K562 (cell line): ENCODE results near the gene UGT1A10. TPM values are rescaled to one million over a fixed set of nuclear protein-coding genes. Genes with fewer than 3 reads are reported as not detected.
"Not testable (repeated sequence)": the region's sequence is repeated elsewhere in the genome, so short reads cannot be mapped to it uniquely, and the experiment has no call there.

Experiments used
- ATAC-seq: fragments of 200-7000 bp; cut with Tn5 transposase; 3 replicates; pipeline ENCODE4 v1.9.1; 2020; ENCODE audit warnings: moderate library complexity
- BruUV-seq: library from RNA; stranded (reverse); fragments of 400-500 nt; replicated peaks from 2 replicates; lab custom pipeline; 2021; lab: Mats Ljungman, UMichigan
- CTCF ChIA-PET: fragments of 300-600 bp; formaldehyde crosslinking; extraction: SDS; loops from one replicate; lab custom pipeline; 2021; ENCODE audit warnings: low intra/inter-chr PET ratio; lab: Yijun Ruan, JAX
- POLR2A ChIA-PET: fragments of 300-600, 350-650 bp; sonication (Branson Sonifier 250); formaldehyde crosslinking; extraction: SDS; loops from one replicate; lab custom pipeline; 2021; ENCODE audit warnings: antibody characterized with exemption, inconsistent platforms; lab: Yijun Ruan, JAX
- DNase-seq, 4 experiments: peaks; one replicate each; pipeline versions ENCODE4 v3.0.0 to v3.0.0-alpha.2; 2011 to 2018; ENCODE audit warnings: low spot score in 3 of 4, mixed read lengths in 3 of 4; ENCODE audit errors: extremely low read depth in 1 of 4
- FAIRE-seq: peaks from 2 replicates; lab custom pipeline; 2011; peaks lifted over from hg19 to GRCh38; lab: Jason Lieb, UNC
- H2AFZ ChIP-seq: 2 replicates; pipeline ENCODE4 v1.6.0; 2011; ENCODE audit warnings: low read depth, low read length, control low read depth, inconsistent platforms
- H3K27ac ChIP-seq: fragments of 200-600 bp; 3 replicates; pipeline ENCODE4 v1.8.0; 2011; ENCODE audit warnings: low read depth, mild to moderate bottlenecking, control low read depth, inconsistent platforms, low read length, moderate library complexity, mixed read lengths; ENCODE audit errors: extremely low read depth
- H3K27me3 ChIP-seq, 2 experiments: fragments of 300-600 bp in 1 of 2; 2 replicates in 1 of 2; 3 replicates in 1 of 2; pipeline versions ENCODE4 v1.6.0 to v1.8.0; 2011; ENCODE audit warnings: inconsistent platforms in 2 of 2, low read length in 2 of 2, mild to moderate bottlenecking in 1 of 2, mixed read lengths in 1 of 2, moderate library complexity in 1 of 2; ENCODE audit not compliant: control insufficient read depth in 2 of 2, insufficient read depth in 2 of 2
- H3K36me3 ChIP-seq: fragments of 300-600 bp; 3 replicates; pipeline ENCODE4 v1.8.0; 2011; ENCODE audit warnings: mild to moderate bottlenecking, low read length, inconsistent platforms; ENCODE audit not compliant: control insufficient read depth, insufficient read depth
- H3K4me1 ChIP-seq, 2 experiments: fragments of 200-600 bp in 1 of 2; replicated peaks in 1 of 2; 2 replicates in 1 of 2; 3 replicates in 1 of 2; pipeline versions ENCODE4 v1.5.1 to v1.8.0; 2011; ENCODE audit warnings: inconsistent platforms in 2 of 2, low read length in 2 of 2, mild to moderate bottlenecking in 1 of 2, mixed read lengths in 1 of 2, moderate library complexity in 1 of 2; ENCODE audit not compliant: control insufficient read depth in 2 of 2, insufficient read depth in 2 of 2
- H3K4me2 ChIP-seq: 2 replicates; pipeline ENCODE4 v1.6.1; 2011; ENCODE audit warnings: low read length, control low read depth, inconsistent platforms, mixed read lengths; ENCODE audit not compliant: insufficient read depth
- H3K4me3 ChIP-seq: fragments of 200-600 bp; sonication (generic), shearing (Covaris generic); 2 replicates; pipeline ENCODE4 v1.5.1; 2016; ENCODE audit warnings: control low read depth, inconsistent platforms
- H3K79me2 ChIP-seq: fragments of 200-600 bp; 3 replicates; pipeline ENCODE4 v1.8.0; 2011; ENCODE audit warnings: low read length, inconsistent platforms; ENCODE audit not compliant: control insufficient read depth, insufficient read depth
- H3K9ac ChIP-seq, 2 experiments: 2 replicates each; pipeline versions ENCODE4 v1.6.0 to v1.6.1; 2011; ENCODE audit warnings: low read depth in 2 of 2, low read length in 2 of 2, control low read depth in 1 of 2, inconsistent platforms in 1 of 2, mild to moderate bottlenecking in 1 of 2, mixed read lengths in 1 of 2; ENCODE audit not compliant: insufficient read depth in 1 of 2
- H3K9me1 ChIP-seq: one replicate; pipeline ENCODE4 v1.6.0; 2011; ENCODE audit warnings: inconsistent platforms, mild to moderate bottlenecking, low read length, moderate library complexity; ENCODE audit not compliant: control insufficient read depth, insufficient read depth
- H3K9me3 ChIP-seq: replicated peaks from 2 replicates; pipeline ENCODE4 v1.5.1; 2011; ENCODE audit warnings: low read depth, low read length, inconsistent platforms; ENCODE audit not compliant: control insufficient read depth, insufficient read depth
- H4K20me1 ChIP-seq: replicated peaks from 2 replicates; pipeline ENCODE4 v1.6.1; 2011; ENCODE audit warnings: low read length, inconsistent platforms, mixed read lengths; ENCODE audit not compliant: control insufficient read depth, insufficient read depth
- C11orf30 ChIP-seq: fragments of 450-650 bp; IDR thresholded peaks from 2 replicates; pipeline ENCODE4 v1.6.1; 2016; ENCODE audit warnings: low read depth, mild to moderate bottlenecking
- CXXC5 ChIP-seq: fragments of 250-450 bp; sonication (Bioruptor Pico); IDR thresholded peaks from 2 replicates; pipeline ENCODE4 v1.8.0; 2022; ENCODE audit warnings: inconsistent platforms, mild to moderate bottlenecking, moderate library complexity
- ELF1 ChIP-seq: fragments of 200-800 bp; sonication (Bioruptor generic); IDR thresholded peaks from 2 replicates; pipeline ENCODE4 v1.6.1; 2016; ENCODE audit warnings: missing genetic modification characterization, missing compliant biosample characterization
- ETS2 ChIP-seq: IDR thresholded peaks from 2 replicates; pipeline ENCODE4 v1.6.1; 2016; ENCODE audit warnings: borderline replicate concordance, missing genetic modification characterization, mild to moderate bottlenecking, moderate library complexity, missing compliant biosample characterization; ENCODE audit not compliant: poor library complexity, severe bottlenecking
- MAFF ChIP-seq: IDR thresholded peaks from 2 replicates; pipeline ENCODE4 v1.6.1; 2012; ENCODE audit warnings: low read length, improper control_type of control experiment
- MAFG ChIP-seq: fragments of 450-650 bp; conservative IDR thresholded peaks from 2 replicates; pipeline ENCODE4 v1.6.1; 2016; ENCODE audit warnings: missing genetic modification characterization, missing compliant biosample characterization
- MAFK ChIP-seq: IDR thresholded peaks from 2 replicates; pipeline ENCODE4 v1.6.1; 2011; ENCODE audit warnings: low read length, improper control_type of control experiment
- MBD1 ChIP-seq: fragments of 250-450 bp; sonication (Bioruptor Pico); IDR thresholded peaks from 2 replicates; pipeline ENCODE4 v1.8.0; 2022; ENCODE audit warnings: inconsistent platforms
- SMAD4 ChIP-seq: fragments of 250-450 bp; sonication (Bioruptor Pico); conservative IDR thresholded peaks from 2 replicates; pipeline ENCODE4 v1.8.0; 2021; ENCODE audit warnings: inconsistent platforms, mild to moderate bottlenecking, moderate library complexity
- ZNF316 ChIP-seq: fragments of 450-650 bp; IDR thresholded peaks from 2 replicates; pipeline ENCODE4 v1.6.1; 2016
- ZNF699 ChIP-seq: fragments of 250-450 bp; sonication (Bioruptor Pico); IDR thresholded peaks from 2 replicates; pipeline ENCODE4 v1.8.0; 2021; ENCODE audit warnings: mild to moderate bottlenecking, moderate library complexity; ENCODE audit not compliant: insufficient replicate concordance
- WGBS: fragments of 100-300 bp; shearing (Covaris generic); methylation state at CpG from one replicate; pipeline ENCODE4 v1.1.6; 2016; ENCODE audit warnings: low coverage, mixed read lengths; ENCODE audit not compliant: insufficient coverage; ENCODE audit errors: missing lambda C conversion rate; 5-methylcytosine and 5-hydroxymethylcytosine counted together
- in situ Hi-C: fragments of 300-500 bp; cut with MboI; formaldehyde crosslinking; loops from 4 replicates; pipeline ENCODE4 v1.15.0; 2018; ENCODE audit warnings: inconsistent platforms, mixed read lengths
- intact Hi-C: fragments of 100-400 bp; cut with micrococcal nuclease; formaldehyde crosslinking; loops from 2 replicates; pipeline ENCODE4 v1.14.2; 2022
- polyA plus RNA-seq, 8 experiments: library from polyadenylated mRNA; depleted of rRNA in 4 of 8; stranded (reverse) in 5 of 8; unstranded in 3 of 8; fragments of >200 nt; fragmentation: Nextera tagmentation in 2 of 8; fragmentation: Illumina TruSeq in 1 of 8; extraction: Ambion mirVana in 2 of 8; extraction: Trizol in 1 of 8; gene quantifications; 2 replicates each; pipeline versions ENCODE4 v1.2.1 to v1.2.3, GENCODE V29; 2011 to 2014; ENCODE audit warnings: inconsistent platforms in 1 of 8, missing spikeins in 1 of 8
- total RNA-seq, 7 experiments: library from RNA; depleted of rRNA in 6 of 7; stranded (reverse); fragments of >200 nt in 6 of 7; fragmentation: Illumina TruSeq in 2 of 7; extraction: Trizol in 2 of 7; gene quantifications; 2 replicates each; pipeline versions ENCODE4 v1.2.1 to v1.2.3, GENCODE V29; 2011 to 2021; ENCODE audit warnings: low replicate concordance in 1 of 7
- TF ChIP-seq, protein P1 (sequence below), 2 experiments: fragments of 250-450 bp in 1 of 2; fragments of 450-650 bp in 1 of 2; sonication (Bioruptor Pico) in 1 of 2; IDR thresholded peaks; 2 replicates each; pipeline versions ENCODE4 v1.6.1 to v1.8.0; 2016 to 2021; ENCODE audit warnings: mild to moderate bottlenecking in 2 of 2, moderate library complexity in 2 of 2, missing compliant biosample characterization in 1 of 2, missing genetic modification characterization in 1 of 2

UGT1A10 gene
- total and polyA plus RNA-seq, 9 of the 15 experiments (the other 6 are each of a cell fraction or from before 2014, with no cell fraction given): not detected

DNA sequence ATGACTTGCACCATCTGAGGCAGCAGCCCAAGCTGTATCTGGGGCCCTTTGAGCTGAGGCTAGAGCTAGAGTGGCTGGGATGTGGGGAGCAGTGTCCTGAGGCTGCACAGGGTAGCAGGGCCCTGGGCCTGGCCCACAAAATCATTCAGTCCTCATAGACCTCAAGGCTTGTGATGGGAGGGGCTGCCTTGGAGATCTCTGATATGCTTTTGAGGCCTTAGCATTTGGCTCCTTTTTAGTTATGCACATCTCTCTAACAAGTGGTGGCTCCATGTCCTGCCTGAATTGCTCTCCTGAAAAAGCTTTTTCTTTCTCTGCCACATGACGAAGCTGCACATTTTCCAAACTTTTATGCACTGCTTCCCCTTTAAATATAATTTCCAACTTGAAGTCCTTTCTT, 30.6 kb upstream of the UGT1A10 start (continued):
- TF ChIP-seq SMAD4 (CRISPR knock-in tag): no peak
- TF ChIP-seq MBD1: no peak
- TF ChIP-seq, all 486 proteins: peak for 0

DNA sequence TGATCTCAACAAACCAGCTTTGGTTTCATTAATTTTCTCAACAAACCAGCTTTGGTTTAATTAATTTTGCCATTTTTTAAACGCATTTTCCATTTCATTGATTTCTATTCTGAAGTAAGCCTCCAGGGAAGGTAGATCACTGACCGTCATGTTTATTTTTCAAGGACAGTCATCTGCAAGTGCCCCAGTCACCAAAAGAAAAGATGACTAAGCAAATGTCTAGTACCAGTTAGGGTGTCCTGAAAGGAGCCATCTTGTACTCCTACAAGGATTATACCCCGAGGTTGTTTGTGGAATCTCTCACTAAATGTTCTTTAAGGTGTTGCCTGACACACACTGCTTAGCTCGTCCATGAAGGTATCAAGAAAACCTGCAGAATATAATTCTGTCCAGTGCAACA, 25.0 kb upstream of the UGT1A10 start:
- no peak overlapping the region for H3K4me3 ChIP-seq
- 8% methylated on average over 4 of the region's 4 CpGs for WGBS
- CTCF ChIA-PET: no interaction called here
- H2AFZ ChIP-seq: no peak overlapping the region
- intact Hi-C loops (no loop called here), in situ Hi-C loops (no loop called here)
- BruUV-seq: no TSS peak
- H4K20me1 ChIP-seq: no peaks in the 10 kb centered on the region
- H3K9me3 ChIP-seq: no peaks in the 10 kb centered on the region
- no peaks in the 10 kb centered on the region for H3K4me1 ChIP-seq
- POLR2A ChIA-PET: no interaction called here
- no peaks in the 10 kb centered on the region for H3K79me2 ChIP-seq
- no peak overlapping the region for H3K9ac ChIP-seq
- no peaks in the 10 kb centered on the region for H3K27me3 ChIP-seq
- no peak overlapping the region for H3K27ac ChIP-seq
- H3K4me2 ChIP-seq: no peak overlapping the region
- no peaks in the 10 kb centered on the region for H3K9me1 ChIP-seq
- peak; percentile 43 for TF ChIP-seq ZNF316
- peak; percentile 23; the same call in 1 of the 2 replicates for TF ChIP-seq C11orf30
- peak; percentile 5; the same call in 1 of the 2 replicates for TF ChIP-seq MAFF
- TF ChIP-seq ETS2 (tag): no peak
- TF ChIP-seq ELF1: no peak
- peak; percentile 28; the same call in 1 of the 2 replicates for TF ChIP-seq MAFG (tag)
- 0 out of 2 replicates have a peak, but pooled peaks have one; percentile 7 for TF ChIP-seq MAFK
- TF ChIP-seq, protein P1, sequence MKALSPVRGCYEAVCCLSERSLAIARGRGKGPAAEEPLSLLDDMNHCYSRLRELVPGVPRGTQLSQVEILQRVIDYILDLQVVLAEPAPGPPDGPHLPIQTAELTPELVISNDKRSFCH (CRISPR knock-in tag; IDR thresholded peaks at IDR 0.05): no peak
- TF ChIP-seq, protein P1 (tag; IDR thresholded peaks at IDR 0.05): no peak
- TF ChIP-seq CXXC5: no peak
- TF ChIP-seq ZNF699 (CRISPR knock-in tag): no peak
- FAIRE-seq: no peak
- H3K36me3 ChIP-seq: no peaks in the 10 kb centered on the region
- no peak for ATAC-seq
- no peak for DNase-seq

DNA sequence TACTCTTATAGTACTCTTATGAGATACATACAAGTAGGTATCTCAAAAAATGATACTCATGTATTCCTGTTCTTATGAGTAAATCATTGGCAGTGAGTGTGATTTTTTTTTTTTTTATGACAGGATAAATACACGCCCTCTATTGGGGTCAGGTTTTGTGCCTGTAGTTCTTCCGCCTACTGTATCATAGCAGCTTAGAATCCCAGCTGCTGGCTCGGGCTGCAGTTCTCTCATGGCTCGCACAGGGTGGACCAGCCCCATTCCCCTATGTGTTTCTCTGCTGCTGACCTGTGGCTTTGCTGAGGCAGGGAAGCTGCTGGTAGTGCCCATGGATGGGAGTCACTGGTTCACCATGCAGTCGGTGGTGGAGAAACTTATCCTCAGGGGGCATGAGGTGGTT, 18.8 kb upstream of the UGT1A10 start, which contains the start of gene UGT1A8:
Gene UGT1A8, plus strand, starts transcription at position 158 of the 400 bp plus-strand sequence. Its CDS starts 75 bp downstream, at position 233.
- in situ Hi-C loops, CTCF ChIA-PET, intact Hi-C loops, H4K20me1 ChIP-seq, H3K4me2 ChIP-seq, H3K9me1 ChIP-seq, DNase-seq, H3K36me3 ChIP-seq, H3K4me1 ChIP-seq, BruUV-seq, FAIRE-seq, H3K27me3 ChIP-seq, ATAC-seq, H3K9ac ChIP-seq, H3K27ac ChIP-seq, H3K79me2 ChIP-seq, H3K9me3 ChIP-seq, H2AFZ ChIP-seq, H3K4me3 ChIP-seq: not testable (repeated sequence)
- 9% methylated on average over 4 of the region's 5 CpGs for WGBS
- POLR2A ChIA-PET: interaction anchor here (0.8 kb wide), 1 partner anchor 21 kb away, joined by 3 read pairs; no protein-coding TSS in a partner anchor
